GM12878 (cell line): ENCODE measurements around the gene TMEM140. TPM values are rescaled to one million over a fixed set of nuclear protein-coding genes. Genes with fewer than 3 reads are reported as not detected.

Experiments
- ATAC-seq: fragments of 200-7000 bp; cut with Tn5 transposase; 3 replicates; pipeline ENCODE4 v1.9.1; 2020; ENCODE audit warnings: mild to moderate bottlenecking, moderate library complexity
- BruUV-seq: library from RNA; stranded (reverse); fragments of 400-500 nt; replicated peaks from 2 replicates; lab custom pipeline; 2021; lab: Mats Ljungman, UMichigan
- CTCF ChIA-PET: fragments of 300-600 bp; sonication (Branson Sonifier 250); formaldehyde crosslinking; extraction: SDS; loops from one replicate; lab custom pipeline; 2021; ENCODE audit warnings: inconsistent platforms; lab: Yijun Ruan, JAX
- POLR2A ChIA-PET: fragments of 350-600 bp; formaldehyde crosslinking; extraction: SDS; loops from one replicate; lab custom pipeline; 2021; ENCODE audit warnings: inconsistent platforms; lab: Charles Lee
- RAD21 ChIA-PET: fragments of 300-600 bp; sonication (Branson Sonifier 250); formaldehyde crosslinking; loops from one replicate; lab custom pipeline; 2023; ENCODE audit warnings: antibody characterized with exemption; ENCODE audit not compliant: unreplicated experiment; lab: Charles Lee
- SMC1A ChIA-PET: fragments of 300-600 bp; sonication (Branson Sonifier 250); formaldehyde crosslinking; loops from one replicate; lab custom pipeline; 2023; ENCODE audit not compliant: unreplicated experiment, uncharacterized antibody; lab: Charles Lee
- DNase-seq: peaks from one replicate; pipeline ENCODE4 v3.0.0-alpha.2; 2011; ENCODE audit warnings: low read depth, low spot score
- FAIRE-seq: peaks from 3 replicates; lab custom pipeline; 2011; peaks lifted over from hg19 to GRCh38; lab: Jason Lieb, UNC
- H2AFZ ChIP-seq: 2 replicates; pipeline ENCODE4 v1.6.0; 2011; ENCODE audit warnings: low read depth, low read length, control low read depth; ENCODE audit not compliant: control insufficient read depth
- H3K27ac ChIP-seq: 2 replicates; pipeline ENCODE4 v1.5.1; 2011; ENCODE audit warnings: control low read depth; ENCODE audit not compliant: control insufficient read depth, insufficient read depth
- H3K27me3 ChIP-seq, 2 experiments: replicated peaks in 1 of 2; 2 replicates each; pipeline versions ENCODE4 v1.6.0 to v1.6.1; 2011; ENCODE audit warnings: low read length in 1 of 2; ENCODE audit not compliant: control insufficient read depth in 2 of 2, insufficient read depth in 2 of 2
- H3K36me3 ChIP-seq, 2 experiments: 2 replicates each; pipeline ENCODE4 v1.5.1; 2011; ENCODE audit warnings: low read length in 1 of 2; ENCODE audit not compliant: control insufficient read depth in 2 of 2, insufficient read depth in 2 of 2
- H3K4me1 ChIP-seq: 2 replicates; pipeline ENCODE4 v1.6.1; 2011; ENCODE audit warnings: mild to moderate bottlenecking, low read length, moderate library complexity, mixed read lengths; ENCODE audit not compliant: control insufficient read depth, insufficient read depth
- H3K4me2 ChIP-seq: 2 replicates; pipeline ENCODE4 v1.6.0; 2011; ENCODE audit warnings: control low read depth; ENCODE audit not compliant: control insufficient read depth, insufficient read depth
- H3K4me3 ChIP-seq: fragments of 200-600 bp; sonication (generic); 2 replicates; pipeline ENCODE4 v1.5.1; 2016
- H3K79me2 ChIP-seq: 2 replicates; pipeline ENCODE4 v1.6.0; 2011; ENCODE audit warnings: low read length; ENCODE audit not compliant: control insufficient read depth, insufficient read depth
- H3K9ac ChIP-seq: 2 replicates; pipeline ENCODE4 v1.8.0; 2011; ENCODE audit warnings: low read length, control low read depth, mixed read lengths; ENCODE audit not compliant: control insufficient read depth, insufficient read depth
- H3K9me3 ChIP-seq: replicated peaks from 3 replicates; pipeline ENCODE4 v1.5.1; 2011; ENCODE audit warnings: mild to moderate bottlenecking, low read length; ENCODE audit not compliant: control insufficient read depth, insufficient read depth
- H4K20me1 ChIP-seq: 2 replicates; pipeline ENCODE4 v1.6.0; 2011; ENCODE audit not compliant: control insufficient read depth, insufficient read depth
- JUNB ChIP-seq: IDR thresholded peaks from 2 replicates; pipeline ENCODE4 v1.6.1; 2016; ENCODE audit warnings: antibody characterized with exemption, mild to moderate bottlenecking
- RELB ChIP-seq: fragments of 450-650 bp; IDR thresholded peaks from 2 replicates; pipeline ENCODE4 v1.6.1; 2017; ENCODE audit warnings: low read depth, mild to moderate bottlenecking, moderate library complexity
- SIX5 ChIP-seq: IDR thresholded peaks from 2 replicates; pipeline ENCODE4 v1.6.1; 2011; ENCODE audit warnings: mild to moderate bottlenecking, low read depth, low read length, moderate library complexity; ENCODE audit not compliant: severe bottlenecking
- SMAD1 ChIP-seq: fragments of 450-650 bp; IDR thresholded peaks from 2 replicates; pipeline ENCODE4 v1.6.1; 2018; ENCODE audit warnings: mild to moderate bottlenecking, low read depth; ENCODE audit not compliant: partially characterized antibody
- WGBS: methylation state at CpG from one replicate; pipeline ENCODE4 v1.1.6; 2016; ENCODE audit warnings: low lambda C conversion rate; ENCODE audit not compliant: insufficient replicate concordance, insufficient coverage; ENCODE audit errors: missing lambda C conversion rate; 5-methylcytosine and 5-hydroxymethylcytosine counted together
- in situ Hi-C: fragments of 300-500 bp; cut with MboI; formaldehyde crosslinking; loops from 9 replicates; pipeline ENCODE4 v1.14.3; 2018; ENCODE audit warnings: mixed read lengths
- intact Hi-C: fragments of 100-400 bp; cut with micrococcal nuclease; formaldehyde crosslinking; loops from one replicate; pipeline ENCODE4 v1.14.2; 2022; ENCODE audit not compliant: unreplicated experiment
- polyA plus RNA-seq, 11 experiments: library from polyadenylated mRNA; depleted of rRNA in 4 of 11; unstranded in 6 of 11; stranded (reverse) in 5 of 11; fragments of >200 nt; fragmentation: Nextera tagmentation in 4 of 11; fragmentation: Illumina TruSeq in 1 of 11; extraction: Ambion mirVana in 4 of 11; extraction: Trizol in 1 of 11; gene quantifications; 1 replicate in 1 of 11; 2 replicates in 10 of 11; pipeline versions ENCODE4 v1.2.1 to v1.2.3, GENCODE V29; 2011 to 2016; ENCODE audit warnings: inconsistent platforms in 2 of 11, missing spikeins in 2 of 11, low read depth in 1 of 11
- total RNA-seq, 4 experiments: library from RNA; depleted of rRNA in 3 of 4; stranded (reverse); fragments of >200 nt in 3 of 4; fragmentation: Illumina TruSeq in 1 of 4; extraction: Trizol in 1 of 4; gene quantifications; 2 replicates each; pipeline versions ENCODE4 v1.2.1 to v1.2.3, GENCODE V29; 2013 to 2021
- TF ChIP-seq, protein P1 (sequence below): IDR thresholded peaks from 2 replicates; pipeline ENCODE4 v1.6.1; 2012; ENCODE audit warnings: low read length, inconsistent platforms

TMEM140 gene
- total and polyA plus RNA-seq, 10 of the 15 experiments (the other 5 are each of a cell fraction or from before 2014, with no cell fraction given): 0.85 to 20.7 (median 3.3) TPM

DNA sequence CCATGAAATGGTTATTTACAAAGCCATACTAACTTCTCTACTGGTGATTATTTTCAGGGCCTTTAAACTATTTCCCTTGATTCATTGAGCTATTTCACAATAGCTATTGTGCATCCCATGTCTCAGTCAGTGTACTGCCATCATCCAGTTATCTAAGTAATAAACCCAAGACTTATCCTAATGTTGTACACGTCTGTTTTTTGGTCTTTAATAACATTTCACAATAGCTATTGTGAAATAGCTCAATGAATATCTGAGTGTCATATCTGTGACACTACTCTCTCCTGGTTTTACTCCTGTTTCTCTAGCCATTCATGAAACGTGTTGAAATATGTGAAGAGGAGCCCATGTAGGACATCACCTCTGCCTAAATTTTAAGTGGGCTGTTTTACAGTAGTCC, 36.5 kb upstream of the TMEM140 start:
- peak; percentile 38 for FAIRE-seq
- POLR2A ChIA-PET: no interaction called here

DNA sequence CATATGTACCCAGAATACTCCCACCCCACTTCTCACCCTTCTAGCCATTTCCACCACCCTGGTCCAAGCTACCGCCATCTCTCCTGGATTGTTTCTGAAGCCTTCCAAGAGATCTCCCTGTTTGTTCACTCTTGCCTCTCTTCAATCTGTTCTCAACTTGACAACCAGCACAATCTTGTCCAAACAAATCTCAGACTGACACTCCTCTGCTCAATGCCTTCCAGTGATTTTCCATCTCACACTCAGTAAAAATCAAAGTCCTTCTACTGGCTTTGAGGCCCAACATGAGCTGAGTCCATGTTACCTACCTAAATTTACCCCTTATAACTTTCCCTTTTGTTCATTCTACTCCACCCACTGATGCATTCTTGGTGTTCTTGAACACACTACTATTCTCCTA, 33.2 kb upstream of the TMEM140 start:
- no peak for FAIRE-seq

More for the DNA sequence above, 36.5 kb upstream of the TMEM140 start:
- ChIA-PET CTCF (interaction anchor here (0.6 kb wide), 1 partner anchor 755 kb away, joined by 3 read pairs; no protein-coding TSS in a partner anchor), RAD21 (no interaction called here), SMC1A (no interaction called here)
- no peaks in the 10 kb centered on the region for H3K4me1 ChIP-seq
- H3K9ac ChIP-seq: no peak overlapping the region
- no peaks in the 10 kb centered on the region for H4K20me1 ChIP-seq
- BruUV-seq: no TSS peak
- H3K27ac ChIP-seq: no peak overlapping the region
- H3K4me2 ChIP-seq: no peak overlapping the region
- H3K79me2 ChIP-seq: no peaks in the 10 kb centered on the region
- intact Hi-C loops: no loop called here
- no peak overlapping the region for H3K4me3 ChIP-seq
- H2AFZ ChIP-seq: no peak overlapping the region
- no peaks in the 10 kb centered on the region for H3K27me3 ChIP-seq
- no peaks in the 10 kb centered on the region for H3K36me3 ChIP-seq
- 41% methylated on average over 2 of the region's 2 CpGs for WGBS
- no peak for DNase-seq
- in situ Hi-C loops: no loop called here
- H3K9me3 ChIP-seq: no peaks in the 10 kb centered on the region; the same call in 2 of the 3 replicates
- TF ChIP-seq RELB (no peak), SMAD1 (no peak), JUNB (no peak), SIX5 (no peak)
- ATAC-seq: no peak

More for the DNA sequence above, 33.2 kb upstream of the TMEM140 start:
- Histone ChIP-seq H3K4me2 (no peak overlapping the region), H3K4me1 (no peaks in the 10 kb centered on the region), H4K20me1 (no peaks in the 10 kb centered on the region), H3K9me3 (no peaks in the 10 kb centered on the region; the same call in 2 of the 3 replicates), H2AFZ (no peak overlapping the region), H3K27ac (no peak overlapping the region), H3K27me3 (no peaks in the 10 kb centered on the region), H3K36me3 (no peaks in the 10 kb centered on the region), H3K4me3 (no peak overlapping the region), H3K79me2 (no peaks in the 10 kb centered on the region), H3K9ac (no peak overlapping the region)
- intact Hi-C loops (no loop called here), in situ Hi-C loops (no loop called here)
- ATAC-seq (no peak), DNase-seq (no peak)
- SMC1A ChIA-PET: interaction anchor here (0.9 to 1.6 kb wide), 6 partner anchors 8 to 91 kb away, joined by 3 to 5 read pairs (median 4); partner anchors contain the start of gene TMEM140
- CTCF ChIA-PET: interaction anchor here (0.6 to 1.2 kb wide), 3 partner anchors 16 to 37 kb away, joined by 3 read pairs; no protein-coding TSS in a partner anchor
- RAD21 ChIA-PET: no interaction called here
- WGBS: 89% methylated on average over 1 of the region's 1 CpG
- TF ChIP-seq, protein P1, sequence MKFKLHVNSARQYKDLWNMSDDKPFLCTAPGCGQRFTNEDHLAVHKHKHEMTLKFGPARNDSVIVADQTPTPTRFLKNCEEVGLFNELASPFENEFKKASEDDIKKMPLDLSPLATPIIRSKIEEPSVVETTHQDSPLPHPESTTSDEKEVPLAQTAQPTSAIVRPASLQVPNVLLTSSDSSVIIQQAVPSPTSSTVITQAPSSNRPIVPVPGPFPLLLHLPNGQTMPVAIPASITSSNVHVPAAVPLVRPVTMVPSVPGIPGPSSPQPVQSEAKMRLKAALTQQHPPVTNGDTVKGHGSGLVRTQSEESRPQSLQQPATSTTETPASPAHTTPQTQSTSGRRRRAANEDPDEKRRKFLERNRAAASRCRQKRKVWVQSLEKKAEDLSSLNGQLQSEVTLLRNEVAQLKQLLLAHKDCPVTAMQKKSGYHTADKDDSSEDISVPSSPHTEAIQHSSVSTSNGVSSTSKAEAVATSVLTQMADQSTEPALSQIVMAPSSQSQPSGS: no peak
- BruUV-seq: no TSS peak
- POLR2A ChIA-PET: no interaction called here
